SW480 (cell line): ENCODE measurements around the gene SETDB2.
A peak's percentile ranks its signal among the peaks of the same experiment; 100 is the strongest.

Experiments used
- DNase-seq: peaks from one replicate; pipeline ENCODE4 v3.0.0-alpha.2; 2016; ENCODE audit warnings: low spot score

The SETDB2 gene

GRCh38 chr13:49464621-49465325 is 20.7 kb downstream of the SETDB2 start:
- DNase-seq, result no peak

GRCh38 chr13:49466292-49466838 is 22.3 kb downstream of the SETDB2 start:
- DNase-seq, result peak; percentile 39

- DNase-seq, result no peak
Observed at GRCh38 chr13:49472186-49472585, 28.1 kb downstream of the SETDB2 start.

GRCh38 chr13:49476529-49476928 is 32.5 kb downstream of the SETDB2 start:
- no peak for DNase-seq

GRCh38 chr13:49481788-49482187 is 37.7 kb downstream of the SETDB2 start:
- DNase-seq, result no peak

GRCh38 chr13:49488563-49488962 is 44.5 kb downstream of the SETDB2 start:
- no peak for DNase-seq

GRCh38 chr13:49494645-49495044 is 50.6 kb downstream of the SETDB2 start:
- no peak for DNase-seq

- DNase-seq, result peak; percentile 88
Observed at GRCh38 chr13:49495783-49496762, 52.0 kb downstream of the SETDB2 start, which contains the start of gene PHF11. PHF11 (plus strand) TSS chr13:49495953; CDS start chr13:49496002, 49 bp downstream.

- DNase-seq, result peak; percentile 70
Observed at GRCh38 chr13:49496837-49497236, 52.8 kb downstream of the SETDB2 start.

- no peak for DNase-seq
Observed at GRCh38 chr13:49497272-49497671, 53.2 kb downstream of the SETDB2 start.

GRCh38 chr13:49498206-49498605 is 54.1 kb downstream of the SETDB2 start:
- no peak for DNase-seq

GRCh38 chr13:49499889-49500660 is 56.0 kb downstream of the SETDB2 start:
- DNase-seq, result no peak

- no peak for DNase-seq
Observed at GRCh38 chr13:49502954-49503353, 58.9 kb downstream of the SETDB2 start.

- no peak for DNase-seq
Observed at GRCh38 chr13:49503951-49504350, 59.9 kb downstream of the SETDB2 start.

GRCh38 chr13:49512578-49512977 is 68.5 kb downstream of the SETDB2 start:
- DNase-seq, result no peak

- no peak for DNase-seq
Observed at GRCh38 chr13:49516467-49516866, 72.4 kb downstream of the SETDB2 start.

- no peak for DNase-seq
Observed at GRCh38 chr13:49517461-49517860, 73.4 kb downstream of the SETDB2 start.

GRCh38 chr13:49521224-49521623 is 77.2 kb downstream of the SETDB2 start:
- no peak for DNase-seq

- peak; percentile 17 for DNase-seq
Observed at GRCh38 chr13:49524740-49525501, 80.8 kb downstream of the SETDB2 start.

- DNase-seq, result no peak
Observed at GRCh38 chr13:49527123-49527522, 83.0 kb downstream of the SETDB2 start.

GRCh38 chr13:49528161-49528560 is 84.1 kb downstream of the SETDB2 start:
- DNase-seq, result no peak
